ENCODE measurements around the gene CLK2. TPM values are rescaled to one million over a fixed set of nuclear protein-coding genes. Genes with fewer than 3 reads are reported as not detected.

CLK2 gene
- total and polyA plus RNA-seq, 2 of the 13 experiments (the other 11 are each of a cell fraction or from before 2014, with no cell fraction given) = 20.1 to 73.5 TPM

- TF ChIP-seq ZNF512 (CRISPR knock-in tag; IDR thresholded peaks at IDR 0.05) (no peak), ZFX (CRISPR knock-in tag; IDR thresholded peaks at IDR 0.05; ENCODE audit: low read depth) (peak; percentile 62), ZFP36L1 (CRISPR knock-in tag; IDR thresholded peaks at IDR 0.05) (no peak), AFF4 (CRISPR knock-in tag; IDR thresholded peaks at IDR 0.05) (no peak), HINFP (CRISPR knock-in tag; IDR thresholded peaks at IDR 0.05; ENCODE audit: low read depth) (no peak), POLR2A (IDR thresholded peaks at IDR 0.05; ENCODE audit: insufficient read depth in 1 of 2, low read depth in 2 of 2, low read length in 2 of 2) (peak in 1 of 2 experiments; percentile 43; a peak in 1 of 4 replicates), RBM39 (IDR thresholded peaks at IDR 0.05; ENCODE audit: low read depth, low read length, poor library complexity, severe bottlenecking) (no peak), ZNF143 (CRISPR knock-in tag; IDR thresholded peaks at IDR 0.05) (no peak), MED8 (CRISPR knock-in tag; IDR thresholded peaks at IDR 0.05; ENCODE audit: insufficient replicate concordance) (peak; percentile 21), GLI4 (CRISPR knock-in tag; IDR thresholded peaks at IDR 0.05; ENCODE audit: borderline replicate concordance) (no peak), MAX (IDR thresholded peaks at IDR 0.05) (peak; percentile 36; the same call in 1 of the 2 replicates), NFYB (CRISPR knock-in tag; IDR thresholded peaks at IDR 0.05) (no peak), HDAC1 (CRISPR knock-in tag; IDR thresholded peaks at IDR 0.05) (peak; percentile 64), PHF8 (CRISPR knock-in tag; IDR thresholded peaks at IDR 0.05) (0 out of 2 replicates have a peak, but pooled peaks have one; percentile 17), BCL3 (CRISPR knock-in tag; IDR thresholded peaks at IDR 0.05) (0 out of 2 replicates have a peak, but pooled peaks have one; percentile 5), ZEB1 (IDR thresholded peaks at IDR 0.05; ENCODE audit: insufficient replicate concordance, low read depth) (no peak), THYN1 (CRISPR knock-in tag; IDR thresholded peaks at IDR 0.05; ENCODE audit: borderline replicate concordance, low read depth) (no peak)
These were observed 32.6 kb upstream of the CLK2 start (continued) for GRCh38 chr1:155305881-155306391.

Measured in HepG2 (cell line).